T-helper 9 cell (primary cell): ENCODE results near the gene EME1.
A peak's percentile ranks its signal among the peaks of the same experiment; 100 is the strongest.
"Not testable (repeated sequence)": the region's sequence is repeated elsewhere in the genome, so short reads cannot be mapped to it uniquely, and the experiment has no call there.

Experiments
- DNase-seq: peaks from one replicate; pipeline ENCODE4 v3.0.0-alpha.2; 2020

Gene EME1

DNA sequence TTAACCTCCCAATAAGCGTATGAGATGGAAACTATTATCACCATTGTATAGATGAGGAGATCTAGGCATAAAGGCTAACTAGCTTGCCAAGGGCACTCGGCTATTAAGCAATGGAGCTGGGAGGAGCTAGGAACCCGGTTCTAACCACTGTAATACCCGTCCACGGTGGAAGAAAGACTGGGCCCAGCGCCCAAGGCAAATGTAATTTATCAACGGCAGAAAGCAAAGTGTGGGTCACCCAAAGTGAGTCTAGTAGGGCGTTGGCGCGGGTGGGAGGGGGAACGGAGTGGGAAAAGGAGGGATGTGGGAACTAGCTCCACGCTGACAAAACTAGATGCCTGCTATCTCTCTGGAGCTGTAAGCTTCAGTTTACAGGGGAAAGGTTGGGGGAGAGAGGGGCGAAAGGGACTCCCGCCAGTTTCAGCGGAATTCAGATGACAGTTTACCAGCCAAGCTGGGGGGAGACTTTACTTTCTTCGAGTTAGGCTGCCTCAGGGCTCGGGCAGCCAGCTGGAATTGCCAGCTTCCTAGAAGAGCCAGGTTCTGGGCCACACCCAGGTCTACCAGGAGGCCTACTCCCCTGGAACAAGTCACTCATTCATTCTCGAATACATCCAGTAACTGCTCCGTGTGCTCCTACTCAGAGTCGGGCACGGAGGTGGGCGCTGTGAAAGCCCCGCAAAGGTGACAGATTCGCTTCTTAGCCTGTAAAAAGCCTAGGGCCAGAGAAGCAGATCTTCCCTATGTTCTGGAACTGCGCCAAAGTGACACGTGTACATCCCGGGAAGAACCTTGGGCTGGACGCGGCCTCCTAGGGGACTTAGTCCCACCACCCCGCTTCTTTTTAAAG, 23.5 kb downstream of the EME1 start:
- no peak for DNase-seq

DNA sequence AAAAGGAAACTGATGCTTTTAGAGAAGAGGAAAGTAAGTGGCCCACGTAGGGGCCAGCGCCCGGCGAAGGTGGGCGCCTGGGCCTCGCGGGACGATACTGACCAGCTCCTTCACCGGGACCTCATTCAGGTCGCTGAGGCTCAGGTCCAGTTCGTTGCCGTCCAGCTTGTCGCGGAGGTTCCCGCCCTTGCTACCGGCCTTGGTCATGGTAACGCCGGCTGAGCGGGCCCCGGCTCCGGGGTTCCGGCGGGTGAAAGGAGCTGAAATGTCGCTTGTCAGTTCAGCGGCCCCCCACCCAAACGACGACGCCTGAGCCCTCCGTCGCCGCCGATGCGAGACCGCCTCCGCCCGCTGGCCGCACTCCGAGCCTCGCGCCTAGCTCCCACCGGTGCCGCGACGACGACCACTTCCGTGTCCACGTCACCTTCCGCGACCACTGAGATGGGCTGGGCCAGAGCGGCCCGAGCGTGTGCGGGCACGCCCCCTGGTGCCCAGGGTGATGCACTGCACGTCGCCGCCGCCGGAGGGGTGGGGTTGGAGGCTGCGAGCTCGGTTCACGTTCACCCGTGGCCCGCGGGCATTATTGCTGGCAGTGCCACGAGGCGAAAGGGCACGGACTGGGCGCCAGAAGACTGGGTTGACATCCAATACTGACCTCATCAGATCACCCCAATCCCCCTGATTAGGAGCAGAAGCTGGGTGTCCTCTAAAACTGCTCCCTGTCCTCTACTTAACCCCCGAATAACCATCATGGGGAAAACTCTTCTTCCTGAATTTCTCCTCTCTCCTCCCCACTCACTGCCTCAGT, 24.3 kb downstream of the EME1 start, which contains the start of gene LRRC59:
Gene LRRC59, minus strand, starts transcription at position 413 of the 808 bp plus-strand sequence. Its CDS starts 206 bp downstream, at position 207.
- DNase-seq: peak; percentile 94

DNA sequence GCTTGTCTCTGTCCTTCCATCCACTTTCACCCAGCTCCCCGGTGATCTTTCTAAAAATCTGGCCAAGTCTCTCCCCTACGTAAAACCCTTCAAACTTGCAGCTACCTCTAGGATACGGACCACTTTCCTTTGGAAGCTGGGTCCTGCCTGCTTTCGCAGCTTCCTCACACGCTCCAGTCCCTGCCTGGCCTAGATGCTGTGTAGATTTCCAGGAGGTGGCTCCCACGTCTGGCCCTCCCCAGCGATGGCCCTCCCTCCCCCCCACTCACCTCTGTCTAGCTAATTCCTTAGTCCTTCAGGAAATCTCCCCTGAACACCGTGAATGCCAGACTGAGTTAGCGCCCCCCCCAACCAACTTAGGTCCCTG, 24.9 kb downstream of the EME1 start:
- no peak for DNase-seq

- not testable (repeated sequence) for DNase-seq
Measured at GRCh38 chr17:50398672-50399071, 25.6 kb downstream of the EME1 start.

- not testable (repeated sequence) for DNase-seq
Measured at GRCh38 chr17:50399591-50399990, 26.6 kb downstream of the EME1 start.

- DNase-seq: not testable (repeated sequence)
Measured at GRCh38 chr17:50405351-50405750, 32.3 kb downstream of the EME1 start.

DNA sequence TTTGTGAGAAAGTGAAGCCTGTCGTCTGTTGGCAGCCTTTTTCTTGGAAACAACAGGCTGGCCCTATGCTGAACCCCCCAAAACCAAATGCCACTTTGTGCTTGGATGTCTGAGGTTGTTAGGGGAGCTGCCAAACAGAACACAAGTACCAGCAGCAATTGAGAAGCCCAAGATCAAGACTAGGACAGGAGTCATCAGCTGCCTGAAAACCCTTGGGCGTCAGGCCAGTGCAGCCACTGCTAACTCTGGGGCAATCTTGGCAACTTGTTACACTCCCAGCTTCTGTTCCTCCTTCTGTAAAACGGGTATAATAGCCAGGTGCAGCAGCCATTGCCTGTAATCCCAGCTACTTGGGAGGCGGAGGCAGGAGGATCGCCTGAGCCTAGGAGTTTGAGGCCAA, 33.5 kb downstream of the EME1 start:
- DNase-seq: no peak

GRCh38 chr17:50407921-50408320, 34.9 kb downstream of the EME1 start:
- DNase-seq: no peak

- DNase-seq: no peak
Measured at GRCh38 chr17:50412188-50412732, 39.2 kb downstream of the EME1 start.

GRCh38 chr17:50414808-50415207, 41.8 kb downstream of the EME1 start:
- DNase-seq: no peak

- not testable (repeated sequence) for DNase-seq
Measured at GRCh38 chr17:50419577-50419976, 46.5 kb downstream of the EME1 start.

DNA sequence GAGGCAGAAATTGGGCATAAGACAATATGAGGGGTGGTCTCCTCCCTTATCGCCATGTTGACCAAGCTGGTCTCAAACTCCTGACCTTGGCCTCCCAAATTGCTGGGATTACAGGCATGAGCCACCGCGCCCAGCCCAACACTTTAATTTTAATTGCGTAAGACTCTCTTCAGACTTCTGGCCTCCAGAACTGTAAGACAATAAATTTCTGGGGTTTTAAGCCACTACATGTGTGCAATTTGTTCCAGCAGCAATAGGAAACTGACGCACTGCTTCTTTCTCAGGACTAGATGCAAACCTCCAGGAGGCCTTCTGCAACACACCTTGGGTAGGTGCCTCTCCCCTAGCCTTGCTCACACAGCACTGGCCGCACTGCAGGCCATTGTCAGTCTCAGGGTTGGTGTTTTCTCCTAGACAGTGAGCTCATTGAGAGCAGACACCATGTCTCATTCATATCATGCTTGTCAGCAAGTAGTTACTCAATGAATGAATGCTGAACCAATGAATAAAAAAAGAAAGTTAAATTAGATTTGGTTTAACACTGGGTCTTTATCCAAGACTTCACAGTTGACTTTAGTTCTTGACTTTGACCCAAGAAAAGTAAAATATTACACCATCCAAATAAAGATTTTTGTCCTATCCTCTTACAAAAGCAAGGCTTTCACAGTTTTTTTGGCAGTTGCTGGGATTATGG, 47.5 kb downstream of the EME1 start:
- no peak for DNase-seq

GRCh38 chr17:50421308-50422051, 48.5 kb downstream of the EME1 start:
- DNase-seq: no peak

DNA sequence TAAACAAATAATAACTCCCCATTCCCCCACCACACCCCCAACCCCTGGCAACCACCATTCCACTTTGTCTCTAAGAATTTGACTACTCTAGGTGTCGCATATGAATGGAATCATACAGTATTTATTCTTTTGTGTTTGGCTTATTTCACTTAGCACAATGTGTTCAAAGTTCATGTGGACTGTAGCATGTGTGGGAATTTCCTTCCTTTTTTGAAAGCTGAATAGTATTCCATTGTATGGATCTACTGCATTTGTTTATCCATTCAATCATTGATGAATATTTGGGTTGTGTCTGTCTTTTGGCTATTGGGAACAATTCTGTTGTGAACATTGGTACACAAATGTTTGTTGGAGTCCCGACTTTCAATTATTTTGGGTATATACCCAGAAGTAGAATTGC, 49.7 kb downstream of the EME1 start:
- no peak for DNase-seq

DNA sequence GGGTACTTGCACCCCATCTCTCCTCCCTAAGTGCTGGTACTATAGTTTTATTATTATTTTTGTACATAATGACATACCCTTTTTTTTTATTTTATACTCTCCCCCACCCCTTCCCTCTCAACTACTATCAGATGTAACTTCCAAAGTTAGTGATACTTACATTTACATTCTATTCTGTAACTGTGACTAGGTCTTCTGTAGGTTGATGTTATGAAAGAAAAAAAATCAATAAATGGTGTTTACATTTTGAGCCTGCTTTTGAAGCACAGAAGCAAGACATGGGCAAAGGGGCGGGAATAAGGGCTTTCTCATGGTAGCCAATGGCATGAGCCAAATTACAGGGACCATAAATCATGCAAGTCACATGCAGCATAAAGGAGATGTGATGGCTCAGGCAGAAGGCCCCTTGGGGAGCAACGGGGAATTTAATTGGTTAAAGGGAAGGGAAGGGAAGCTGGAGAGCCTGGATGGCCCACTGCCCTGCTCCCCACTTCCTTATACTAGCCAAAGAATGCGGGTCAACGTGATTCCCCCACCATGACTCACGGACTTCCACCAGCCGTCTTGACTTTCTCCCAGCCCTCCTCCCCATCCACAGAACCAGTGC, 50.6 kb downstream of the EME1 start:
- no peak for DNase-seq

GRCh38 chr17:50424246-50424995, 51.4 kb downstream of the EME1 start:
- no peak for DNase-seq

- DNase-seq: no peak
Measured at GRCh38 chr17:50424996-50425681, 52.1 kb downstream of the EME1 start.

DNA sequence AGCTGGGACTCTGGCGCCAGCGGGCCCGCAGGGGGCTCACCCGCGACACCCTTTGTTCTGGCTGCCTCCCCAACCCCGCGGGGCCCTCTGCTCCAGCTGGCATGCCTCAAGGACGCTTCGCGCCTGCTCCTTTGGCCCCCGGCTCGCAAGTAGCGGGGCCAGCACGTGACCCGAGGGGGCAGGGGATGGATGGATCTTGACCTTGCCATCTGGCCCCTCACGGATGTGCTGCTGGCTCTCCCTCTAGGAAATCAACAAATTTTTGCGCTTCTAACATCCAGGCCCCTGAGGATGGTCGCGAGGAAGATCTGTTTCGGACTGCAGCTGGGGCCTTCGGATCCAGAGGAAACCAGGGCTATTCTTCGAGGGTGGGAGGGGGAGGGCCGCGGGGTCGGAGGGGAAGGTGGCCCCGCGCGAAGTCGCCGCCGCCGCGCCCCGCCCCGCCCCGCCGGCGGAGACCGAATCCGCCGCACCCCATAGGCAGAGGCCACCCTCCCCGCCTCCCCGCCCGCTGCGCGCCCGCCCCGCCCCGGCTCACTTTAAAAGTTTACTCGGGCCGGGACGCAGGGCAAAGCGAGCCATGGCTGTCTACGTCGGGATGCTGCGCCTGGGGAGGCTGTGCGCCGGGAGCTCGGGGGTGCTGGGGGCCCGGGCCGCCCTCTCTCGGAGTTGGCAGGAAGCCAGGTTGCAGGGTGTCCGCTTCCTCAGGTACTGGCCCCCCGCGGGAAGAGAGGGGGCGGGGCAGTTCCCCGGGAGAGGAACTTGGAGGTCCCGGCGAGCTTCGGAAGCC, 52.8 kb downstream of the EME1 start, which contains the start of gene ACSF2:
Gene ACSF2, plus strand, starts transcription at position 537 of the 790 bp plus-strand sequence. Its CDS starts 44 bp downstream, at position 581.
- DNase-seq: peak; percentile 70

GRCh38 chr17:50426472-50426782, 53.4 kb downstream of the EME1 start:
- no peak for DNase-seq
